Memory B cell (primary cell): ENCODE results near the gene FAM240A.

ENCODE experiments used
- ATAC-seq: fragments of 150-1000 bp; cut with Tn5 transposase; 2 replicates; pipeline ENCODE4 v1.10.0; 2021; ENCODE audit warnings: low read depth, mild to moderate bottlenecking, moderate library complexity
- DNase-seq, 2 donors: peaks; one replicate each; pipeline ENCODE4 v3.0.0; 2022; ENCODE audit warnings: low spot score in 2 of 2
- H3K27ac Mint-ChIP-seq: one replicate; pipeline ENCODE4 v1.8.0; 2022; ENCODE audit warnings: mild to moderate bottlenecking, moderate library complexity, mixed read lengths
- H3K27me3 Mint-ChIP-seq: one replicate; pipeline ENCODE4 v1.8.0; 2022; ENCODE audit warnings: mixed read lengths
- H3K36me3 Mint-ChIP-seq: one replicate; pipeline ENCODE4 v1.8.0; 2022; ENCODE audit warnings: mild to moderate bottlenecking, mixed read lengths
- H3K4me1 Mint-ChIP-seq: one replicate; pipeline ENCODE4 v1.8.0; 2022; ENCODE audit warnings: mixed read lengths
- H3K4me3 Mint-ChIP-seq: one replicate; pipeline ENCODE4 v1.8.0; 2022; ENCODE audit warnings: mild to moderate bottlenecking, moderate library complexity, mixed read lengths
- H3K9me3 Mint-ChIP-seq: one replicate; pipeline ENCODE4 v1.8.0; 2022; ENCODE audit warnings: mixed read lengths

FAM240A gene

GRCh38 chr3:46604127-46604526 is 8.2 kb upstream of the FAM240A start:
- no peak overlapping the region for H3K4me3 Mint-ChIP-seq
- no peak overlapping the region for H3K27ac Mint-ChIP-seq
- no peak for DNase-seq
- peaks cover 1% of the 10 kb centered on the region for H3K27me3 Mint-ChIP-seq
- no peak for ATAC-seq
- no peaks in the 10 kb centered on the region for H3K36me3 Mint-ChIP-seq
- H3K4me1 Mint-ChIP-seq = no peaks in the 10 kb centered on the region
- no peaks in the 10 kb centered on the region for H3K9me3 Mint-ChIP-seq

DNA sequence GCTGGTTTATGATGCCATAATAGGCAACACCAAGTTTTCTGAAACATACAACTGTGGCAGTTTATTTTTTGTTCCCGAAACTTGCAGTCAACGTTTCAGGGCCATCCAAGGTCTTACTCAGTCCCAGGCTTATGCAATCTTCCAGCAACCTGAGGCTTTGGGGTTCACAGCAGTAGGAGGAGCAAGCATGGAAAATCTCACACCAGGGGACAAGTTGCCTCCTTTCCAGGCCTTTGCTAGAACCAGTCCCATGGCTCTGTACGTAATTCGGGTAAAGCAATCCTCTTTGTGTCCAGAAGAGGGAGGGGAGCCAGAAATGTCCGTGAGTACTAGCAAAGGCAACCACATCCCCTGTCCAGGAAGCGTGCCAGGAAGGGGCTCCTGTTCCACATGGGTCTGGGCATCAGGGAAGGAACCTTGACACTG is 4.7 kb upstream of the FAM240A start:
- no peak overlapping the region for H3K27ac Mint-ChIP-seq
- no peaks in the 10 kb centered on the region for H3K9me3 Mint-ChIP-seq
- no peaks in the 10 kb centered on the region for H3K4me1 Mint-ChIP-seq
- no peaks in the 10 kb centered on the region for H3K36me3 Mint-ChIP-seq
- H3K27me3 Mint-ChIP-seq = peaks cover 3% of the 10 kb centered on the region
- DNase-seq (no peak), ATAC-seq (no peak)
- no peak overlapping the region for H3K4me3 Mint-ChIP-seq

DNA sequence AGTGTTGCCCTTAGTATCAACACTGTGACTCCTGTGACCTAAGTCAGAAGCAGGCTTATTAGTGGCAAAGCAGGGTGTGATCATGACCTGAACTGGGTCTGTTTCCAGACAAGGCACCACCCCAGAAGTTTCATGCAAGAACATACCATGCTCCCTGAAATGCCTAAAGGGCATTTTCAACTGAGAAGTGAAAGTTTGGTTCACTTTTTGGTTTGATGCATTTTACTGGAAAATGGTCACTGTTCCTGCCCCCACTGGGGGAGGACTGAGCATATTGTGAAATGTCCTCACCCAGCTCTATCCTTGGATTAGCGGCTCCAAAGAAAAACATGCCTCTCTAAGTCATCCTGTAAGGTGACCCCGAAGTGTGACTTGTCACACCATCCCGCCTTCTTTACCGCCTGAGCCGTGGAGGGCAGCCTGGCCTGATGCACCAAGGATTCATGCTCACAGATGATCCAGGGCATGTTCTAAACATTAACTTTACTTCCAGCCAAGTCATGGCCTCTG is 3.1 kb upstream of the FAM240A start:
- H3K27me3 Mint-ChIP-seq = peaks cover 6% of the 10 kb centered on the region
- DNase-seq = no peak
- ATAC-seq = no peak
- no peak overlapping the region for H3K4me3 Mint-ChIP-seq
- no peaks in the 10 kb centered on the region for H3K36me3 Mint-ChIP-seq
- no peaks in the 10 kb centered on the region for H3K4me1 Mint-ChIP-seq
- H3K27ac Mint-ChIP-seq = no peak overlapping the region
- no peaks in the 10 kb centered on the region for H3K9me3 Mint-ChIP-seq

DNA sequence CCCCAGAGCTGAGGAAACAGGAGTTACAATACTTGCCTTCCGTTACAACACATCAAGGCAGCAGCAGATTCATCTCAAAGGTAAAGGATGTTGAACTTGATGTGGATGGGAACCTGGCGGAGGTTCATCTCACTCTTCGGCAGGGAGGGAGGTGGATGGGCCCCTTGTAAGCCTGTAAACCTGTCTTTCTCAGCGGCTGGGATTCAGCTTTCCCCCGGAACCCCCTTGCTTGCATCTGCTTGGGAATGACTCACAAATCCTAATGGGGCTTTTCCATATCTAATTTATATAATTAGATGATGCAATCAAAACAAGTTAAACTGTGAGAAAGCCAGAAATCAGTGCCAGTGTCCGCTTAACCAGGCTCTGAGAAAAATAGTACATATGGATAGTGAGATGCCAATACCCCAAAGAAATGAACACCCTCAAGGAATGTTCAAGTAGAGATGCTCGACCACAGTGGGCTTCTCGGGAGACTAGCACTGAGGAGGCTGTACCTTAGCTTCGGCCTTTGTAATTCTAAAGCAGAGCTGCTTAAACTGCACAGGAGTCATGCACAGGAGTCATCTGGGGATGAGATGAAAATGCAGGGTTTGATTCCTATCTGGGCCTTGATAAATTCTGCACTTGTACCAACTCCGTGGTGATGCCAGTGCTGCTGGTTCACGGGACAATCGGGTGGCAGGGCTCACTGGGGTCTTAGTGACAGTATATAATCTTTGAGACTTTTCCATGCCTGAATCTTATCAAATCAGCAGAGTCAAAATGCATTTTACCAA is 2.2 kb upstream of the FAM240A start:
- Mint-ChIP-seq H3K36me3 (no peaks in the 10 kb centered on the region), H3K4me3 (no peak overlapping the region), H3K27me3 (peaks cover 7% of the 10 kb centered on the region), H3K4me1 (no peaks in the 10 kb centered on the region), H3K9me3 (no peaks in the 10 kb centered on the region), H3K27ac (no peak overlapping the region)
- ATAC-seq (no peak), DNase-seq (no peak)

- no peaks in the 10 kb centered on the region for H3K4me1 Mint-ChIP-seq
- no peaks in the 10 kb centered on the region for H3K9me3 Mint-ChIP-seq
- H3K27me3 Mint-ChIP-seq = peaks cover 12% of the 10 kb centered on the region
- ATAC-seq (no peak), DNase-seq (no peak)
- no peak overlapping the region for H3K4me3 Mint-ChIP-seq
- H3K36me3 Mint-ChIP-seq = no peaks in the 10 kb centered on the region
- H3K27ac Mint-ChIP-seq = no peak overlapping the region
Observed at GRCh38 chr3:46613313-46614005, 1.1 kb downstream of the FAM240A start.

DNA sequence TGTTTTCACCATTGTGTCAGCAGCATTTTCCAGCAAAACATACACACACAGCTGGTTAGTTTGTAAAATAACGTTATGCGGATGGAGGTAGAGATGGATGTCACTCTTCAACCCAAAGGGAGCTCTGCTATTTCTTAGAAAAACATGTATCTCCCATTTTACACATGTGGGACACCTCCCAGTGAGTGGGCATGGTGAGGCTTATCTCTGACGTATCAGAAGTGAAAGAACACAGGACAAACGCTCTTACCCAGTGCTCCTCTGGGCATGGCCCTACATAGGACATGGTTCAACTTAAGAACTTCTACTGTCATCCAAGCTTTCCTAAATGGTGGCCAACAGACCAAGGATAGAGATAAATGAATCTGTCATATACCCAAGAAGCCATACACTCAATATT is 2.1 kb downstream of the FAM240A start:
- no peak overlapping the region for H3K4me3 Mint-ChIP-seq
- H3K27ac Mint-ChIP-seq = no peak overlapping the region
- ATAC-seq (no peak), DNase-seq (no peak)
- no peaks in the 10 kb centered on the region for H3K9me3 Mint-ChIP-seq
- H3K36me3 Mint-ChIP-seq = no peaks in the 10 kb centered on the region
- H3K27me3 Mint-ChIP-seq = peaks cover 15% of the 10 kb centered on the region
- H3K4me1 Mint-ChIP-seq = no peaks in the 10 kb centered on the region

DNA sequence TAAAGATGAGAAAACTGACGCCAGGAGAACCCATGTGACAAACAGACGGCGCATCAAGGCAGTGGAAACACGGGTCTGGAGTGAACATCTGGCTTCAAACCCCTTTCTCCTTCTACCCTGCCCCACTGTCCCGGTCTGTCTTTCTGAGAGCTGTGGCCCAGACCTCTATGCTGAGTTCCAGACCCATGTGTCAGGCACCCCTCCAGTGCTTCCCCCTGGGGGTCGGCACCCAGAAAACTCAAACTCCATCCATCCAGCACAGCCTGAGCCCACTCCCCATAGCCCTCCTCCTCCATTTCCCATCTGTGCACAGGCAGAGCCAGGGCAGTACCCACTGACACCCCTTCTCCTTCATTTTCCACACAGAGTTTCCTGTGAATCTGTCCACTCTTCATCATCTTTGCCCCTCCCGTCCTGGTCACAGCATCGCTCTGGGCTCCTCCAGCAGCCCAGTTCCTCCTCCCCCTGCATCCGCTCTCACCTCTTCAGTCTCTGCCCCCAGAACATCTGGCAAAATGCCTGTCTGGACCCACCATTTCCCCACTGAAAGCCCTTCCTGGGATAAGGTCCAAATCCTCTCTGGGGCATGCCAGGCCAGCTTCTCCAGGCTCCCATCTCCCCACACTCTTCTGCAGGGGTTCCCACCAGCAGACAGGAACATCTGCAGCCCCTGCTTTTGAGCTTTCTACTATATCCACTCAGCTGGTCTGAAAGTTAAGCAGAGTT is 2.9 kb downstream of the FAM240A start:
- H3K27me3 Mint-ChIP-seq = peaks cover 19% of the 10 kb centered on the region
- H3K9me3 Mint-ChIP-seq = no peaks in the 10 kb centered on the region
- no peak for DNase-seq
- no peak overlapping the region for H3K27ac Mint-ChIP-seq
- no peaks in the 10 kb centered on the region for H3K36me3 Mint-ChIP-seq
- no peak overlapping the region for H3K4me3 Mint-ChIP-seq
- no peaks in the 10 kb centered on the region for H3K4me1 Mint-ChIP-seq
- ATAC-seq = no peak

DNA sequence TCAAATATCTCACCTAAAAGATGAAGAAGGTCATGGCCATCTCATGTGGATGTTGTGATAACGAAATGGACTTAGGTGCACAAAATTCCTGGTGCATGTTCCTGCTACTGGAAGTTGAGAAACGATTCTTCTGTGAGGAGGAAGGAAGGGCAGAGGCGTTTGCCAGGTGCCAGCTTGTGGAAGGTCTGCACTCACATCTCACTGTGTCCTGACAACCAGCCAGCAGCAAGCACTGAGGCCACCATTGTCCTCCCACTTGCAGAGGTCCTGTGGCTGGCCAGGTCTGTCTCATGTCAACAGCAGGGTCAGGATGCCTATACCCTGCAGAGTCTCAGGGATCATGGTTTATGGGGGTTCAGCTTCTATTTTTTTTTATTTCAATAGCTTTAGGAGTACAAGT is 3.7 kb downstream of the FAM240A start:
- Mint-ChIP-seq H3K9me3 (no peaks in the 10 kb centered on the region), H3K36me3 (no peaks in the 10 kb centered on the region), H3K27me3 (peaks cover 19% of the 10 kb centered on the region), H3K27ac (no peak overlapping the region), H3K4me3 (no peak overlapping the region), H3K4me1 (no peaks in the 10 kb centered on the region)
- DNase-seq (no peak), ATAC-seq (no peak)

- no peaks in the 10 kb centered on the region for H3K36me3 Mint-ChIP-seq
- no peak overlapping the region for H3K4me3 Mint-ChIP-seq
- H3K4me1 Mint-ChIP-seq = no peaks in the 10 kb centered on the region
- H3K9me3 Mint-ChIP-seq = no peaks in the 10 kb centered on the region
- H3K27me3 Mint-ChIP-seq = peaks cover 17% of the 10 kb centered on the region
- ATAC-seq = no peak
- DNase-seq = no peak
- H3K27ac Mint-ChIP-seq = no peak overlapping the region
Observed at GRCh38 chr3:46617941-46618340, 5.6 kb downstream of the FAM240A start.

DNA sequence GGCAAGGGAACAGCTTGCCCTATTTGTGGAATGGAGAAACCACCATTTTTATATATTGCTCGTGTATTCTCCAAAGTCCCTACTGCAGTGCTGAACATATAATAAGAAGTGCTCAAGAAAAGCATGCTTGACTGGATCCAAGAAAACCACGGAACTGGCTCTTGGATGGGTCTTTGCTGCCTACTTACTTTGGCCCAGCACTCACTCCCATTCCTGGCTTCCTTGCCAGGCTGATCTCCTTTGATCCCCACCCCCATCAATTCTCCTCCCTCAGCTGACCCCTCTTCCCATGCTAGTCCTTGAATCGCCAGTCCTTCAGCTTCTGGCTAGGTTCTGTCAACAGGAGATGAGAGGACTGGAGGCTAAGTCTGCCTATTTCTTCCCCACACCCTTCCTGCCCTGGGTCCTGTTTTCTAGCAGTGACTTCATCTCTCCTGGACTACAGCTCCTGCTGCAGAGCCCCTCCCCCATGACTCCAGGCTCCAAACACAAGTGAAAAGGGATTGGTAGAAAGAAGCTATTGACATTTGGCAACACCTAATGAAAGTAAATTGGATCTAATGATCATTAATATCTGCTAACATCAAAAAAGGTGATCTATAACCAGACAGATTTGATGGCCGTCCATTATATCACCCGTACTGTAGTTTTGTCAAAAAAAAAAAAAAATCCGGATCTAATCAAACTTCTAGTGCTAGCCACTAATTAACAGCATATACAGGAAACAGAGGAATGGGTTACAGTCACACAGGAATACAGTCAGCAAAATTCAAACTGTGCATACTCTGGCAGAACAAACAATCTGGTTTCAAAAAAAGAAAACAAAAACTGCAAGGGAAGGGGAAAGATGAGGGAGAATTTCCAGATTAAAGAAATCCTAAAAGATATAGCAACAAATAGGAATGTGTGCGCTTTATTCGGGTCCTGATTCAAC is 7.8 kb downstream of the FAM240A start:
- Mint-ChIP-seq H3K36me3 (no peaks in the 10 kb centered on the region), H3K4me1 (no peaks in the 10 kb centered on the region), H3K4me3 (no peak overlapping the region), H3K9me3 (no peaks in the 10 kb centered on the region), H3K27ac (no peak overlapping the region), H3K27me3 (peaks cover 13% of the 10 kb centered on the region)
- DNase-seq (no peak), ATAC-seq (no peak)

DNA sequence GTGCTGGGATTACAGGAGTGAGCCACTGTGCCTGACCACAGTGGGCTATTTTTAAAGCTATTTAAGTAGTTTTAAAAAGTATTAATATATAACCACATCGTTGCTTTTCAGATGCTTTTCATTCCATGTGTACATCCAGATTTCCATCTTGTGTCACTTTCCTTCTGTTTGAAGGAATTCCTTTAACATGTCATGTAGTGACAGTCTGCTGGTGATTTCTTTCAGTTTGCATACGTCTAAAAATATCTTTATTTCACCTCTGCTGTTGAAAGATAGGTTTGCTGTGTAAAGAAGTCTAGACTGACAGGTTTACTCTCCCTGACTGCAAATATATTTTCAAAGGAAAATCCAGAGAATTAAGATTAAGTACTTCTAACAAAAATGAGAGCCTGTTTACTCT is 12.2 kb downstream of the FAM240A start:
- Mint-ChIP-seq H3K4me1 (peaks cover 4% of the 10 kb centered on the region), H3K9me3 (no peaks in the 10 kb centered on the region), H3K27me3 (peaks cover 4% of the 10 kb centered on the region)

GRCh38 chr3:46624975-46625490 is 12.7 kb downstream of the FAM240A start:
- peaks cover 8% of the 10 kb centered on the region for H3K4me1 Mint-ChIP-seq
- H3K27ac Mint-ChIP-seq = no peak overlapping the region
- H3K4me3 Mint-ChIP-seq = no peak overlapping the region
- H3K27me3 Mint-ChIP-seq = peaks cover 2% of the 10 kb centered on the region
- no peaks in the 10 kb centered on the region for H3K36me3 Mint-ChIP-seq
- ATAC-seq (no peak), DNase-seq (no peak)
- no peaks in the 10 kb centered on the region for H3K9me3 Mint-ChIP-seq

More for the DNA sequence above, 12.2 kb downstream of the FAM240A start:
- no peak overlapping the region for H3K27ac Mint-ChIP-seq
- ATAC-seq (no peak), DNase-seq (no peak)
- H3K4me3 Mint-ChIP-seq = no peak overlapping the region
- no peaks in the 10 kb centered on the region for H3K36me3 Mint-ChIP-seq

DNA sequence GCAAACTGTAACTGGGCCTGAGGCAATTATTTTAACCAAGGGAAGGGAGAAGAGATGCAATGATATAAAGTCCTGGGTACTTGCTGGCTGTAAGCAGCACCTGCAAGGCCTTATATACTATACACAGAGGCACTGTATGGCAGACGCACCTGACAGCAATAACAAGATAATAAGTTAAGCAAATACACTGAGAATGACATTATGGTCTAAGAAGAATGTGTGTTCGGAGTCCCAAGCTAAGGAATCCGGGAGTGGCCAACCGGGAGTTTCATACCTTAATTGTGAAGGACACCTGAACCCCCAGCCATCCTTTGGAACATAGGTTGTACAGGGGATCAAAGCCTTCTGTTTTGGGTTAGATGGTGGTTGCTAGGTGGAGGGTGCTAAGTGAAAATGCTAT is 13.7 kb downstream of the FAM240A start:
- Mint-ChIP-seq H3K9me3 (no peaks in the 10 kb centered on the region), H3K27ac (no peak overlapping the region), H3K36me3 (no peaks in the 10 kb centered on the region), H3K27me3 (no peaks in the 10 kb centered on the region), H3K4me3 (no peak overlapping the region), H3K4me1 (peaks cover 11% of the 10 kb centered on the region)
- ATAC-seq (no peak), DNase-seq (no peak)
